Measurements from ENCODE around the gene PCYOX1L. TPM values are rescaled to one million over a fixed set of nuclear protein-coding genes. Genes with fewer than 3 reads are reported as not detected.

The PCYOX1L gene, protein sequence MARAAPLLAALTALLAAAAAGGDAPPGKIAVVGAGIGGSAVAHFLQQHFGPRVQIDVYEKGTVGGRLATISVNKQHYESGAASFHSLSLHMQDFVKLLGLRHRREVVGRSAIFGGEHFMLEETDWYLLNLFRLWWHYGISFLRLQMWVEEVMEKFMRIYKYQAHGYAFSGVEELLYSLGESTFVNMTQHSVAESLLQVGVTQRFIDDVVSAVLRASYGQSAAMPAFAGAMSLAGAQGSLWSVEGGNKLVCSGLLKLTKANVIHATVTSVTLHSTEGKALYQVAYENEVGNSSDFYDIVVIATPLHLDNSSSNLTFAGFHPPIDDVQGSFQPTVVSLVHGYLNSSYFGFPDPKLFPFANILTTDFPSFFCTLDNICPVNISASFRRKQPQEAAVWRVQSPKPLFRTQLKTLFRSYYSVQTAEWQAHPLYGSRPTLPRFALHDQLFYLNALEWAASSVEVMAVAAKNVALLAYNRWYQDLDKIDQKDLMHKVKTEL
- 1.8 and 2.9 TPM in 2 replicates for total RNA-seq (2021)
- percentile 38 among the genes with signal in this experiment for Bru-seq, nascent RNA
- BruChase-seq, experiment 1, labeled RNA remaining after a 2-hour chase: percentile 35 among the genes with signal in this experiment
- percentile 35 among the genes with signal in this experiment for BruChase-seq, experiment 2, labeled RNA remaining after a 6-hour chase
- long read RNA-seq, transcript PCYOX1L-201 (6 exons, 2,546 nt): major isoform, 5 of 8 reads
- long read RNA-seq, partial matches to known transcripts: 0 of 8 reads
- long read RNA-seq, other reads (novel, unspliced or antisense): 1 of 8 reads

DNA sequence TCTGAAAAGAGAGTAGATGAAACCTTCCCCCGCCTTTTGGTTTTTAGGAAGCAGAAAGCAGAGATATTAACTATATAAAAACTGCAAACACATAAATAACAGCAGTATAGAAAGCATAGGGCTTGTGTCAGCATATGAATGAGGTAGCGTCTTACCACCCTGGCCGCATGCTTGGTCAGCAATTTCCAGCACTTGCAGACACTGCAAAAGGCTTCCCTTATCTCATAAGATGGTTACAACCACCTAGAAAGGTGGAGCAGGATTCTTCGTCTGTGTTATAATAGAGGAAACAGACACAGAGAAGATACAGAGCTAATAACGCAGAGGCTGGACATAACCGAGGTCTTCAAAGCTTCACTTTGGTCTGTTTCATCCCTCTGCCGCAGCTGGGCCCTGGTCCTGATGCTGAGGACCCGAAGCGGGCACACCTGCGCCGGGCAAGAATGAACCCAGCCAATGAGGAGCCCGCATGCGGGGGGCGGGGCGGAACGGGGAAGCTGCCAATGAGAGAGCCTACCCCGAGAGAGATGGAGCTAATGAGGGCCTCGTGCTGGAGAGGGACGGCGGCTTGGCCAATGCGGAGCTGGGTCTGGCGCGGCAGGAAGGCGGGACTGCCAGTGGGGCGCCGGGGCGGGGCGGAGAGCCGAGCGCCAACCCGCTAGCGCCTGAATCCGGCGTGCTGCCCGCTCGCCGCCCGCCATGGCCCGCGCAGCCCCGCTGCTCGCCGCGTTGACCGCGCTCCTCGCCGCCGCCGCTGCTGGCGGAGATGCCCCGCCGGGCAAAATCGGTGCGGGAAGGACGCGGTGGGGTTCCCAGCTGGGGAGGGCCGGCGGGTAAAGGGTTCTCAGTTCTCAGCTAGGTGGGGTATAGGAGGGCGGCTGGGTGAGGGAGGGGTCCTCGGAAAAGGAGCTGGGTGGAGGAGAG lies at the start of gene PCYOX1L:
PCYOX1L (plus strand) TSS at position 677 of the 924 bp plus-strand sequence; CDS start at position 700, 23 bp downstream.
- H3K36me3 ChIP-seq (ENCODE audit: insufficient read depth, low read length, poor library complexity, severe bottlenecking): peaks cover 21% of the 10 kb centered on the region
- ChIA-PET POLR2A (ENCODE audit: low non-redundant PET) (interaction anchor here (1.0 kb wide), 1 partner anchor 12 kb away, joined by 4 read pairs; the partner anchor contains the start of gene GRPEL2), CTCF (interaction anchor here (2.2 kb wide), 1 partner anchor 10 kb away, joined by 11 read pairs; no protein-coding TSS in a partner anchor)
- intact Hi-C loops (cut with micrococcal nuclease; ENCODE audit: unreplicated experiment): no loop called here
- peak; percentile 96 for DNase-seq (ENCODE audit: low spot score)
- no peaks in the 10 kb centered on the region for H3K27me3 ChIP-seq (replicated peaks; ENCODE audit: insufficient read depth, low read depth, low read length, poor library complexity)
- no peaks in the 10 kb centered on the region for H3K9me3 ChIP-seq (ENCODE audit: low read depth, low read length, poor library complexity, severe bottlenecking)
- TF ChIP-seq, protein P1, sequence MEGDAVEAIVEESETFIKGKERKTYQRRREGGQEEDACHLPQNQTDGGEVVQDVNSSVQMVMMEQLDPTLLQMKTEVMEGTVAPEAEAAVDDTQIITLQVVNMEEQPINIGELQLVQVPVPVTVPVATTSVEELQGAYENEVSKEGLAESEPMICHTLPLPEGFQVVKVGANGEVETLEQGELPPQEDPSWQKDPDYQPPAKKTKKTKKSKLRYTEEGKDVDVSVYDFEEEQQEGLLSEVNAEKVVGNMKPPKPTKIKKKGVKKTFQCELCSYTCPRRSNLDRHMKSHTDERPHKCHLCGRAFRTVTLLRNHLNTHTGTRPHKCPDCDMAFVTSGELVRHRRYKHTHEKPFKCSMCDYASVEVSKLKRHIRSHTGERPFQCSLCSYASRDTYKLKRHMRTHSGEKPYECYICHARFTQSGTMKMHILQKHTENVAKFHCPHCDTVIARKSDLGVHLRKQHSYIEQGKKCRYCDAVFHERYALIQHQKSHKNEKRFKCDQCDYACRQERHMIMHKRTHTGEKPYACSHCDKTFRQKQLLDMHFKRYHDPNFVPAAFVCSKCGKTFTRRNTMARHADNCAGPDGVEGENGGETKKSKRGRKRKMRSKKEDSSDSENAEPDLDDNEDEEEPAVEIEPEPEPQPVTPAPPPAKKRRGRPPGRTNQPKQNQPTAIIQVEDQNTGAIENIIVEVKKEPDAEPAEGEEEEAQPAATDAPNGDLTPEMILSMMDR (conservative IDR thresholded peaks at IDR 0.05; ENCODE audit: low read depth, low read length): no peak
- no peak for TF ChIP-seq EZH2 (IDR thresholded peaks at IDR 0.05; ENCODE audit: borderline replicate concordance, low read depth, low read length, poor library complexity, severe bottlenecking)
- H3K27ac ChIP-seq (ENCODE audit: low read depth, low read length, poor library complexity, severe bottlenecking): no peak within 1 kb of the TSS
- H3K4me3 ChIP-seq (ENCODE audit: low read depth, low read length, poor library complexity, severe bottlenecking): peak within 1 kb of the TSS; percentile 62
- no TSS peak for BruUV-seq (replicated peaks)
- peaks cover 10% of the 10 kb centered on the region for H3K4me1 ChIP-seq (ENCODE audit: insufficient read depth, low read length, poor library complexity, severe bottlenecking)

DNA sequence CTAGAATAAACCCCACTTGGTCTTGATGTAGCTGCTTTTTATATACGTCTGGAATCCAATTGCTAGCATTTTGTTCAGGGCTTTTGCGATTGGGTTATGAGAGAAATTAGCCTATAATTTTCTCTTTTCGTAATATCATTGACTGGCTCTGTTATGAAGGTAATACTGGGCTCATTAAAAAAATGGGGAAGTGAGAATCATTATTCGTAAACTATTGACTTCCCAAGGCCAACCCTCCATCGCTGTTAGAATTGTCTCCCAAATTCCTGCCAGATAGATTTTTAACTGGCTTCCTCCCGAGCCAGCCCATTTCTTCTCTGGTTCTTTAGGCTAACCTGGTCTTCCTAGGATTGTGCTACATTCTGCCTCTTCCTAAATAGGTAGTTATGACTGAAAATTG lies 48.5 kb upstream of the PCYOX1L start:
- Histone ChIP-seq H3K27ac (ENCODE audit: low read depth, low read length, poor library complexity, severe bottlenecking) (no peak overlapping the region), H3K27me3 (replicated peaks; ENCODE audit: insufficient read depth, low read depth, low read length, poor library complexity) (no peaks in the 10 kb centered on the region), H3K4me3 (ENCODE audit: low read depth, low read length, poor library complexity, severe bottlenecking) (no peak overlapping the region), H3K4me1 (ENCODE audit: insufficient read depth, low read length, poor library complexity, severe bottlenecking) (no peaks in the 10 kb centered on the region), H3K9me3 (ENCODE audit: low read depth, low read length, poor library complexity, severe bottlenecking) (no peaks in the 10 kb centered on the region), H3K36me3 (ENCODE audit: insufficient read depth, low read length, poor library complexity, severe bottlenecking) (no peaks in the 10 kb centered on the region)
- ChIA-PET POLR2A (ENCODE audit: low non-redundant PET) (no interaction called here), CTCF (no interaction called here)
- no peak for DNase-seq (ENCODE audit: low spot score)
- intact Hi-C loops (cut with micrococcal nuclease; ENCODE audit: unreplicated experiment): no loop called here
- no peak for TF ChIP-seq EZH2 (IDR thresholded peaks at IDR 0.05; ENCODE audit: borderline replicate concordance, low read depth, low read length, poor library complexity, severe bottlenecking)
- TF ChIP-seq, protein P1 (conservative IDR thresholded peaks at IDR 0.05; ENCODE audit: low read depth, low read length): no peak
- BruUV-seq (replicated peaks): no TSS peak

DNA sequence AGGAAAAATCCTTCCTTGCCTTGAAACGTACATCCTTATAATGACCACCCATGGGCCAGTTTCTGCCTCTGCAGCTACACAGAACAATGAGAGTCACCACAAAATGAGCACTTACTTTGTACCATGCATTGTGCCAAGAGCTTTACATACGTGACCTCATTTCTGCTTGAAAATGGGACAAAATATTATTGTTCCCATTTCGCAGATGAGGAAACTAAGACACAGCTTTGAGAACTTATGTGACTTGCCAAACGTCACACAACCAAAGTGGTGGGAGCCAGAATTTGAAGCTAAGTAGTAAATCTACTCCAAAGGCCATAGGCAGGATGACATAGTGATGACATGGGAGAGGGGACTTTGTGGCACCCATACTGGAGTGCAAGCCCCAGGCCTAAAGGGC lies 47.4 kb upstream of the PCYOX1L start:
- Histone ChIP-seq H3K27me3 (replicated peaks; ENCODE audit: insufficient read depth, low read depth, low read length, poor library complexity) (no peaks in the 10 kb centered on the region), H3K4me1 (ENCODE audit: insufficient read depth, low read length, poor library complexity, severe bottlenecking) (no peaks in the 10 kb centered on the region), H3K4me3 (ENCODE audit: low read depth, low read length, poor library complexity, severe bottlenecking) (no peak overlapping the region), H3K9me3 (ENCODE audit: low read depth, low read length, poor library complexity, severe bottlenecking) (no peaks in the 10 kb centered on the region), H3K27ac (ENCODE audit: low read depth, low read length, poor library complexity, severe bottlenecking) (no peak overlapping the region), H3K36me3 (ENCODE audit: insufficient read depth, low read length, poor library complexity, severe bottlenecking) (no peaks in the 10 kb centered on the region)
- ChIA-PET POLR2A (ENCODE audit: low non-redundant PET) (no interaction called here), CTCF (no interaction called here)
- BruUV-seq (replicated peaks): no TSS peak
- TF ChIP-seq EZH2 (IDR thresholded peaks at IDR 0.05; ENCODE audit: borderline replicate concordance, low read depth, low read length, poor library complexity, severe bottlenecking): no peak
- intact Hi-C loops (cut with micrococcal nuclease; ENCODE audit: unreplicated experiment): loop anchor here (10.0 kb wide), 1 partner anchor 254 kb away; no protein-coding TSS in a partner anchor
- DNase-seq (ENCODE audit: low spot score): no peak

Data from A673 (cell line).